GM12801 (cell line): ENCODE data around the gene DRC7.

ENCODE experiments used
- TF ChIP-seq, protein P1 (sequence below): IDR thresholded peaks from one replicate; pipeline ENCODE4 v1.5.1; 2011; ENCODE audit warnings: control low read depth; ENCODE audit not compliant: insufficient read length; ENCODE audit errors: extremely low read depth

DRC7 gene

DNA sequence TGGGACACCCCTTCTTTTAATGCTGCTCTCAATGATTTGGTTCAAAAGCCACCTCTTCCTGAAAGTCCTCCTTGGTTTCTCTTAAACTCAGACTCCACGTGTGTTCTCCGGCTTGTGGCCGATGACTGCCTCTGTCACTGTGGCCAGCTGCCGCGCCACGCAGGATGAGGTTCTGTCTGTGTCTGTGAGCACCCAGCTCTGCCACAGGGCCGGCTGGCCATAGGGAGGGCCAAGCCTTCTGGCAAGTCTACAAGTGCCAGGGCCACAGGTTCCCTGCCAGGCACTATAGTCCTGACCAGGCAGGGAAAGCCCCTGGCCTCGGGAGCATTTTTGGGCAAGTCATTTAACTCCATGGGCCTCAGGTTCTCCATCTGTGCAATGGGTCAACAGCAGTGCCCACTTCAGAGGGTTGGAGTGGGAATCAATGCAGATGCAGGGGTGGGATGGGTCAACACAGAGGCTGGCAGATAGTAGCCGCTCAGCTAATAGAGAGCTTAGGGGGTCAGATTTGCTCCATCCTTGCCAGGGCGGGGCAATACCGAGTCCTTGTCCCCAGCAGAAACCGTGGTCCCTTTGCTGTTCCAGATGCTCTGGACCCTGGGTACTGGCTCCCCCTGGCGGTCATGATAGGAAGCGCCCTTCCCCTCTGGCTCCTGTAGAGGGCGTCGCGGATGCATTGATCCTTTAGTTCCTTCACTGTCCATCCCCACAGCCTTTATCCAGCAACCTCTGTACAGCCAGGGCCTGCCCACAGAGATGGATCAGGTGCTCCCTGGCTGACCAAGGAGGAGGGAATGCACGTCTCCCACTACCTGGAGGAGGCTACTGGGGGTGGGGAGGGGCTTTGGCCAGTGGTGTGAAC, 45.8 kb upstream of the DRC7 start:
- TF ChIP-seq, protein P1, sequence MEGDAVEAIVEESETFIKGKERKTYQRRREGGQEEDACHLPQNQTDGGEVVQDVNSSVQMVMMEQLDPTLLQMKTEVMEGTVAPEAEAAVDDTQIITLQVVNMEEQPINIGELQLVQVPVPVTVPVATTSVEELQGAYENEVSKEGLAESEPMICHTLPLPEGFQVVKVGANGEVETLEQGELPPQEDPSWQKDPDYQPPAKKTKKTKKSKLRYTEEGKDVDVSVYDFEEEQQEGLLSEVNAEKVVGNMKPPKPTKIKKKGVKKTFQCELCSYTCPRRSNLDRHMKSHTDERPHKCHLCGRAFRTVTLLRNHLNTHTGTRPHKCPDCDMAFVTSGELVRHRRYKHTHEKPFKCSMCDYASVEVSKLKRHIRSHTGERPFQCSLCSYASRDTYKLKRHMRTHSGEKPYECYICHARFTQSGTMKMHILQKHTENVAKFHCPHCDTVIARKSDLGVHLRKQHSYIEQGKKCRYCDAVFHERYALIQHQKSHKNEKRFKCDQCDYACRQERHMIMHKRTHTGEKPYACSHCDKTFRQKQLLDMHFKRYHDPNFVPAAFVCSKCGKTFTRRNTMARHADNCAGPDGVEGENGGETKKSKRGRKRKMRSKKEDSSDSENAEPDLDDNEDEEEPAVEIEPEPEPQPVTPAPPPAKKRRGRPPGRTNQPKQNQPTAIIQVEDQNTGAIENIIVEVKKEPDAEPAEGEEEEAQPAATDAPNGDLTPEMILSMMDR = peak; percentile 98

DNA sequence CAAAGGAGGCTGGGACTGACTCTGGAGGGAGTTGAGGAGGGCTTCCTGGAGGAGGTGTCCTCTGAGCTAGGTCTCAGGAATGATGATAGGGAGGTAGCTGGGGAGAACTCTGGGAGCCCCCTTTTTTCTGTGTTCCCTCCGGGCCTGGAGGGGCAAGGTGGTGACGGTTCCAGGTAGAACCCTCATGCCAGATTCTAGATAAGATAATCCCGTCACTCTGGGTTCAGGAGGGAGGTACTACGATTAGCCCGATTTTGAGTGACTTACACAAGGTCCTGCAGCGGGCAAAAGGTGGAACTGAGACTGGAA, 45.2 kb upstream of the DRC7 start:
- TF ChIP-seq, protein P1 = no peak

DNA sequence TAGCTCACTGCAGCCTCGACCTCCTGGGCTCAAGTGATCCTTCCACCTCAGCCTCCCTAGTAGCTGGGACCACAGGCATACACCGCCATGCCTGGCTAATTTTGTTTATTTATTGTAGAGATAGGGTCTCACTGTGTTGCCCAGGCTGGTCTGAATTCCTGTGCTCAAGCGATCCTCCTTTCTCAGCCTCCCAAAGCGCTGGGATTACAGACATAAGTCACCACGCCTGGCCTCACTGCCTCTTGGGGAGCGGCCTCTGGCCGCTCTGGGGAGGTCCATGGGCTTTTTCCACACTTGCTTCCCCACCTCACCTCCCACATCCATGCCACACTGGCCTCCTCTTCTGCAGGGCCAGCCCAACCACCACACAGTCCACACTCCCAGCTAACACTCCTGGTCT, 44.8 kb upstream of the DRC7 start:
- TF ChIP-seq, protein P1 = no peak

DNA sequence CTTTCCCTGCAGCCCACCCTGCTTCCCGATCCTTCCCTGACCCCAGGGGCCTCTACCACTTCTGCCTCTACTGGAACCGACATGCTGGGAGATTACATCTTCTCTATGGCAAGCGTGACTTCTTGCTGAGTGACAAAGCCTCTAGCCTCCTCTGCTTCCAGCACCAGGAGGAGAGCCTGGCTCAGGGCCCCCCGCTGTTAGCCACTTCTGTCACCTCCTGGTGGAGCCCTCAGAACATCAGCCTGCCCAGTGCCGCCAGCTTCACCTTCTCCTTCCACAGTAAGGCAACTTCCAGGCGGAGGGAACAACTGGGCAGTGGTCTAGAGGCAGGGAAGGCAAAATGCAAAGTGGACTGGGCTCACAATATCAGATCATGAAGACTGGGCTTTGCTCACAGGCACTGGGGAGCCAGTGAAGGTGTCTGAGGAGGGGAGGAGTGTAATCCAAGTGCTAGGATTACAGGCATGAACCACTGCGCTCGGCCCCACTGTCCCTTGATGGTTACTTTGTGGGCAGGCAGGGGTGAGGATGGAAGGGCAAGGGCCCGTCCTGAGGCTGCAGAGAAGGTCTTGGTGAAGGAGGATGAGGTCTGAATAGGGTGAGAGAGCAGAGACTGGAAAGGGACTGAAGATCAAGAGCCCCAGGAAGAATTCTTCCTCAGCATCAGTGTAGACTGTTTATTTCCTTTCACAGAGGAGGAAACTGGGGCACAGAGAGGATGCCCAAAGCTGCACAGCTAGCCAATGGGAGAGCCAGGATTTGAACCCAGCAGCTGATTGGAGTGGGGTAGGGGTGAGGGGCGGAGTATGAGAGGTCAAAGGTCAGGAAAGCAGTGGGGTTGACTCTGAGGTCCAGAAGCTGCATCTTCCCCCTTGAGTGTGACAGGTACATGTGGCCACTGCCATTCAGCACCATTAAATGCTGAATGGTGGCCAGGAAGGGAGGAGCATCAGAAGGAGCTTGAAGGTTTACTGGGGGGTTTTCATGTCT, 43.0 kb upstream of the DRC7 start:
- TF ChIP-seq, protein P1 = no peak

DNA sequence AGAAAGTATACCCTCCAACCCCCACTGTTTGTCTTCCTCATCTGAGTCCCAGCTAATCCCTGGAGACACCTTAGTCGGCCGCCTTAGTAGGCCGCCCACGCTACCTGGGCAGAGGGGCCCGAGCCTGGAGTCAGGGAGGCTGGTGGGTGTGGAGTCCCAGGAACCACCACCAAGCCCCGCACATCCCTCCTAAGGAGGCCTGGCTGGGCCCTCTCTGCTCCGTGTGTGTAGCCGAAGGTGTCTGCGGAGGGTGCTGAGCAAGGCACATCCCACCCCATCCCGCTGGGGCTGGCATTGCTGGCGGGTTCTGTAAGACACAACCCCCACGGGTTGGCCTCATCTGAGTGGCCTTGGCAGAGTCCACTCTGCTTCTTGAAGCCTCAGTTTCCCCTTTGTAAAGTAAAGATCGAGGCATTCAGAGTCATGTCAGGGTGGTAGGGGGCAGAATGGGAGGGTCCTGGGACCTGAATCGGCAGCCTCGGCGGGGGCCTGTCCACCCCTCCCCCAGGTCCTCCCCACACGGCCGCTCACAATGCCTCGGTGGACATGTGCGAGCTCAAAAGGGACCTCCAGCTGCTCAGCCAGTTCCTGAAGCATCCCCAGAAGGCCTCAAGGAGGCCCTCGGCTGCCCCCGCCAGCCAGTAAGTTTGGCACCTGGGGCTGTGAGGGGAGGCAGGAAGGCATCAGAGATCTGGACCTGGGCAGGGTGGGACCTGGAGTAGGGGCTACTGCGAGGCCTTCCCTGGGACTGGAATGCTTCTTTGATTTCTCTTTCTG, 41.7 kb upstream of the DRC7 start:
- TF ChIP-seq, protein P1 = no peak

DNA sequence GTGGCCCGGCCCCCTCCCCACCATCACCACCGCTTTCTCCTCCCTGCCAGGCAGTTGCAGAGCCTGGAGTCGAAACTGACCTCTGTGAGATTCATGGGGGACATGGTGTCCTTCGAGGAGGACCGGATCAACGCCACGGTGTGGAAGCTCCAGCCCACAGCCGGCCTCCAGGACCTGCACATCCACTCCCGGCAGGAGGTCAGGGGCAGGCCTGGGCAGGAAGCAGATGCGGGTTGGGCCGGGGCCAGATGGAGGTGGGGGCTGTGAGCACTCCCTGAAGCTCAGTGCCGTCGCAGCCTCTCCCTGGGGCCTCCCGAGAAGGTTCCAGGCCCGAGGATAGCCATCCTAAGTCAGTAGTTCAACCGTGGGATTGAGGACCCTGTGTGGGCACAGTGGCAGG, 40.7 kb upstream of the DRC7 start:
- TF ChIP-seq, protein P1 = no peak
